GM12873 (cell line): ENCODE data around the gene TDRD12.

Experiments
- CTCF ChIP-seq: IDR thresholded peaks from 2 replicates; pipeline ENCODE4 v1.5.1; 2012; ENCODE audit warnings: low read depth, mild to moderate bottlenecking, moderate library complexity, low read length, control low read depth; ENCODE audit not compliant: insufficient read depth; ENCODE audit errors: missing control alignments

TDRD12 gene

GRCh38 chr19:32789429-32789828, 69.9 kb downstream of the TDRD12 start:
- no peak for TF ChIP-seq CTCF

GRCh38 chr19:32798201-32798600, 78.6 kb downstream of the TDRD12 start:
- TF ChIP-seq CTCF: no peak

GRCh38 chr19:32800191-32800590, 80.6 kb downstream of the TDRD12 start:
- TF ChIP-seq CTCF: no peak

- no peak for TF ChIP-seq CTCF
Measured at GRCh38 chr19:32800754-32801153, 81.2 kb downstream of the TDRD12 start.

GRCh38 chr19:32802840-32803239, 83.3 kb downstream of the TDRD12 start:
- TF ChIP-seq CTCF: no peak

- no peak for TF ChIP-seq CTCF
Measured at GRCh38 chr19:32808236-32808635, 88.7 kb downstream of the TDRD12 start.

- TF ChIP-seq CTCF: no peak
Measured at GRCh38 chr19:32809254-32809653, 89.7 kb downstream of the TDRD12 start.

- no peak for TF ChIP-seq CTCF
Measured at GRCh38 chr19:32809754-32810153, 90.2 kb downstream of the TDRD12 start.
